ENCODE results near the gene LOXL3. TPM values are rescaled to one million over a fixed set of nuclear protein-coding genes. Genes with fewer than 3 reads are reported as not detected.
A peak's percentile ranks its signal among the peaks of the same experiment; 100 is the strongest.

The LOXL3 gene
- total RNA-seq, 1 experiment from 2014 or later, result 0.88 TPM

- Histone ChIP-seq H3K27ac (ENCODE audit: low read depth, low read length, poor library complexity, severe bottlenecking) (no peak overlapping the region), H3K4me3 (ENCODE audit: low read depth, low read length, poor library complexity, severe bottlenecking) (peak overlapping the region; percentile 41), H3K36me3 (ENCODE audit: insufficient read depth, low read length, poor library complexity, severe bottlenecking) (peaks cover 2% of the 10 kb centered on the region), H3K9me3 (ENCODE audit: low read depth, low read length, poor library complexity, severe bottlenecking) (no peaks in the 10 kb centered on the region), H3K4me1 (ENCODE audit: insufficient read depth, low read length, poor library complexity, severe bottlenecking) (peaks cover 5% of the 10 kb centered on the region), H3K27me3 (replicated peaks; ENCODE audit: insufficient read depth, low read depth, low read length, poor library complexity) (peaks cover 31% of the 10 kb centered on the region)
- intact Hi-C loops (cut with micrococcal nuclease; ENCODE audit: unreplicated experiment), result no loop called here
- no peak for TF ChIP-seq CTCF (conservative IDR thresholded peaks at IDR 0.05; ENCODE audit: low read depth, low read length)
- no peak for TF ChIP-seq EZH2 (IDR thresholded peaks at IDR 0.05; ENCODE audit: borderline replicate concordance, low read depth, low read length, poor library complexity, severe bottlenecking)
- no TSS peak for BruUV-seq (replicated peaks)
- no peak for DNase-seq (ENCODE audit: low spot score)
- POLR2A ChIA-PET (ENCODE audit: low non-redundant PET), result no interaction called here
- CTCF ChIA-PET, result interaction anchor here (0.5 kb wide), 1 partner anchor 46 kb away, joined by 5 read pairs; no protein-coding TSS in a partner anchor
Observed at GRCh38 chr2:74497777-74498499, 55.8 kb downstream of the LOXL3 start.

- CTCF ChIA-PET, result interaction anchor here (0.5 kb wide), 1 partner anchor 45 kb away, joined by 5 read pairs; no protein-coding TSS in a partner anchor
- Histone ChIP-seq H3K27me3 (replicated peaks; ENCODE audit: insufficient read depth, low read depth, low read length, poor library complexity) (peaks cover 31% of the 10 kb centered on the region), H3K36me3 (ENCODE audit: insufficient read depth, low read length, poor library complexity, severe bottlenecking) (peaks cover 9% of the 10 kb centered on the region), H3K27ac (ENCODE audit: low read depth, low read length, poor library complexity, severe bottlenecking) (no peak overlapping the region), H3K9me3 (ENCODE audit: low read depth, low read length, poor library complexity, severe bottlenecking) (no peaks in the 10 kb centered on the region), H3K4me3 (ENCODE audit: low read depth, low read length, poor library complexity, severe bottlenecking) (no peak overlapping the region), H3K4me1 (ENCODE audit: insufficient read depth, low read length, poor library complexity, severe bottlenecking) (peaks cover 5% of the 10 kb centered on the region)
- intact Hi-C loops (cut with micrococcal nuclease; ENCODE audit: unreplicated experiment), result no loop called here
- TF ChIP-seq EZH2 (IDR thresholded peaks at IDR 0.05; ENCODE audit: borderline replicate concordance, low read depth, low read length, poor library complexity, severe bottlenecking), result no peak
- no peak for TF ChIP-seq CTCF (conservative IDR thresholded peaks at IDR 0.05; ENCODE audit: low read depth, low read length)
- DNase-seq (ENCODE audit: low spot score), result no peak
- no TSS peak for BruUV-seq (replicated peaks)
- POLR2A ChIA-PET (ENCODE audit: low non-redundant PET), result no interaction called here
Observed at GRCh38 chr2:74496997-74497776, 56.6 kb downstream of the LOXL3 start.

- H3K9me3 ChIP-seq (ENCODE audit: low read depth, low read length, poor library complexity, severe bottlenecking), result no peaks in the 10 kb centered on the region
- BruUV-seq (replicated peaks), result no TSS peak
- ChIA-PET CTCF (no interaction called here), POLR2A (ENCODE audit: low non-redundant PET) (interaction anchor here (0.6 kb wide), 1 partner anchor 873 kb away, joined by 3 read pairs; no protein-coding TSS in a partner anchor)
- H3K4me1 ChIP-seq (ENCODE audit: insufficient read depth, low read length, poor library complexity, severe bottlenecking), result peaks cover 5% of the 10 kb centered on the region
- TF ChIP-seq EZH2 (IDR thresholded peaks at IDR 0.05; ENCODE audit: borderline replicate concordance, low read depth, low read length, poor library complexity, severe bottlenecking), result no peak
- no peak for TF ChIP-seq CTCF (conservative IDR thresholded peaks at IDR 0.05; ENCODE audit: low read depth, low read length)
- peaks cover 24% of the 10 kb centered on the region for H3K36me3 ChIP-seq (ENCODE audit: insufficient read depth, low read length, poor library complexity, severe bottlenecking)
- no peak for DNase-seq (ENCODE audit: low spot score)
- H3K27me3 ChIP-seq (replicated peaks; ENCODE audit: insufficient read depth, low read depth, low read length, poor library complexity), result peaks cover 30% of the 10 kb centered on the region
- no peak overlapping the region for H3K27ac ChIP-seq (ENCODE audit: low read depth, low read length, poor library complexity, severe bottlenecking)
- intact Hi-C loops (cut with micrococcal nuclease; ENCODE audit: unreplicated experiment), result no loop called here
- no peak overlapping the region for H3K4me3 ChIP-seq (ENCODE audit: low read depth, low read length, poor library complexity, severe bottlenecking)
Observed at GRCh38 chr2:74495440-74495839, 58.3 kb downstream of the LOXL3 start.
